GM19240 (cell line): ENCODE results near the gene RPS2.
"Not testable (repeated sequence)": the region's sequence is repeated elsewhere in the genome, so short reads cannot be mapped to it uniquely, and the experiment has no call there.

Experiments
- DNase-seq: peaks from one replicate; pipeline ENCODE4 v3.0.0; 2011; ENCODE audit warnings: low spot score; ENCODE audit not compliant: insufficient read length

Gene RPS2

GRCh38 chr16:1963806-1964505, 670 bp downstream of the RPS2 start:
- no peak for DNase-seq

- DNase-seq: not testable (repeated sequence)
These were observed 2.2 kb downstream of the RPS2 start for GRCh38 chr16:1962161-1963153.

GRCh38 chr16:1961651-1962067, 3.0 kb downstream of the RPS2 start:
- no peak for DNase-seq

- no peak for DNase-seq
These were observed 3.7 kb downstream of the RPS2 start for GRCh38 chr16:1960665-1961630.

GRCh38 chr16:1959269-1960039, 5.2 kb downstream of the RPS2 start, which contains the start of gene NDUFB10:
TSS of gene NDUFB10 (plus strand) at chr16:1959538. CDS start at chr16:1959625, 87 bp downstream.
- peak; percentile 84 for DNase-seq

- DNase-seq: no peak
These were observed 5.8 kb downstream of the RPS2 start for GRCh38 chr16:1958715-1959268.

- DNase-seq: not testable (repeated sequence)
These were observed 6.5 kb downstream of the RPS2 start for GRCh38 chr16:1958143-1958491.

- DNase-seq: not testable (repeated sequence)
These were observed 7.0 kb downstream of the RPS2 start for GRCh38 chr16:1957434-1958142.

GRCh38 chr16:1953734-1954133, 10.9 kb downstream of the RPS2 start:
- DNase-seq: no peak

GRCh38 chr16:1950559-1950958, 14.1 kb downstream of the RPS2 start:
- DNase-seq: no peak

- no peak for DNase-seq
These were observed 14.6 kb downstream of the RPS2 start for GRCh38 chr16:1950047-1950446.

GRCh38 chr16:1949507-1949906, 15.1 kb downstream of the RPS2 start:
- no peak for DNase-seq

GRCh38 chr16:1947369-1947670, 17.3 kb downstream of the RPS2 start:
- no peak for DNase-seq

GRCh38 chr16:1946495-1947368, 17.9 kb downstream of the RPS2 start:
- DNase-seq: no peak

GRCh38 chr16:1945559-1946391, 18.9 kb downstream of the RPS2 start:
- no peak for DNase-seq

- no peak for DNase-seq
These were observed 19.9 kb downstream of the RPS2 start for GRCh38 chr16:1944612-1945199.
